GM12878 (cell line): Measurements from ENCODE around the gene OSM. TPM values are rescaled to one million over a fixed set of nuclear protein-coding genes. Genes with fewer than 3 reads are reported as not detected.

Experiments
- BACH1 ChIP-seq: fragments of 450-650 bp; IDR thresholded peaks from 2 replicates; pipeline ENCODE4 v1.6.1; 2017; ENCODE audit warnings: mild to moderate bottlenecking, borderline replicate concordance
- BHLHE40 ChIP-seq, 2 experiments: fragments of 450-650 bp in 1 of 2; IDR thresholded peaks; 2 replicates each; pipeline ENCODE4 v1.6.1; 2011 to 2017; ENCODE audit warnings: low read depth in 2 of 2, borderline replicate concordance in 1 of 2, improper control_type of control experiment in 1 of 2, low read length in 1 of 2, mild to moderate bottlenecking in 1 of 2
- BRCA1 ChIP-seq: IDR thresholded peaks from 2 replicates; pipeline ENCODE4 v1.6.1; 2011; ENCODE audit warnings: low read depth, low read length, improper control_type of control experiment
- CBFB ChIP-seq: IDR thresholded peaks from 2 replicates; pipeline ENCODE4 v1.6.1; 2016; ENCODE audit warnings: antibody characterized with exemption, low read depth
- CEBPB ChIP-seq, 2 experiments: fragments of 150-350 bp in 1 of 2; IDR thresholded peaks; 2 replicates each; pipeline ENCODE4 v1.6.1; 2012 to 2014; ENCODE audit warnings: low read depth in 2 of 2, low read length in 2 of 2, borderline replicate concordance in 1 of 2, inconsistent platforms in 1 of 2
- CREM ChIP-seq: IDR thresholded peaks from 2 replicates; pipeline ENCODE4 v1.6.1; 2014; ENCODE audit warnings: antibody characterized with exemption, low read depth
- EGR1 ChIP-seq, 2 experiments: IDR thresholded peaks; 1 replicate in 1 of 2; 2 replicates in 1 of 2; pipeline ENCODE4 v1.6.1; 2011 to 2012; ENCODE audit warnings: low read depth in 2 of 2, low read length in 2 of 2, borderline replicate concordance in 1 of 2, mild to moderate bottlenecking in 1 of 2, moderate library complexity in 1 of 2
- ESRRA ChIP-seq: IDR thresholded peaks from 2 replicates; pipeline ENCODE4 v1.6.1; 2012; ENCODE audit warnings: mild to moderate bottlenecking, low read length, improper control_type of control experiment
- FOS ChIP-seq: IDR thresholded peaks from 3 replicates; pipeline ENCODE4 v1.6.1; 2011; ENCODE audit warnings: borderline replicate concordance; ENCODE audit not compliant: insufficient read length; ENCODE audit errors: extremely low read depth
- GATAD2B ChIP-seq: fragments of 450-650 bp; conservative IDR thresholded peaks from 2 replicates; pipeline ENCODE4 v1.6.1; 2017; ENCODE audit warnings: low read depth, mild to moderate bottlenecking, moderate library complexity
- HDAC2 ChIP-seq: fragments of 200-600 bp; sonication (generic); IDR thresholded peaks from 2 replicates; pipeline ENCODE4 v1.6.1; 2017
- IKZF2 ChIP-seq, 2 experiments: fragments of 450-650 bp; IDR thresholded peaks; 2 replicates each; pipeline ENCODE4 v1.6.1; 2017; ENCODE audit warnings: mild to moderate bottlenecking in 2 of 2, moderate library complexity in 2 of 2
- IRF3 ChIP-seq: fragments of 450-650 bp; IDR thresholded peaks from 2 replicates; pipeline ENCODE4 v1.6.1; 2014; ENCODE audit warnings: mild to moderate bottlenecking
- JUNB ChIP-seq: IDR thresholded peaks from 2 replicates; pipeline ENCODE4 v1.6.1; 2016; ENCODE audit warnings: antibody characterized with exemption, mild to moderate bottlenecking
- MYC ChIP-seq: IDR thresholded peaks from 2 replicates; pipeline ENCODE4 v1.6.1; 2011; ENCODE audit warnings: mild to moderate bottlenecking, low read length, moderate library complexity, inconsistent platforms; ENCODE audit not compliant: insufficient read depth, insufficient replicate concordance, insufficient read length, severe bottlenecking
- NFIC ChIP-seq: IDR thresholded peaks from 2 replicates; pipeline ENCODE4 v1.6.1; 2012; ENCODE audit warnings: low read depth, mild to moderate bottlenecking, inconsistent platforms, low read length, moderate library complexity
- NR2C1 ChIP-seq: fragments of 450-650 bp; IDR thresholded peaks from 2 replicates; pipeline ENCODE4 v1.6.1; 2017; ENCODE audit warnings: antibody characterized with exemption, mild to moderate bottlenecking, moderate library complexity
- POU2F2 ChIP-seq: IDR thresholded peaks from 3 replicates; pipeline ENCODE4 v1.6.1; 2011; ENCODE audit warnings: low read depth, mild to moderate bottlenecking, low read length, borderline replicate concordance
- RB1 ChIP-seq: fragments of 450-650 bp; formaldehyde crosslinking; IDR thresholded peaks from 2 replicates; pipeline ENCODE4 v1.6.1; 2017; ENCODE audit warnings: mild to moderate bottlenecking, borderline replicate concordance
- TARDBP ChIP-seq: IDR thresholded peaks from 2 replicates; pipeline ENCODE4 v1.6.1; 2016; ENCODE audit warnings: borderline replicate concordance
- TCF12 ChIP-seq: IDR thresholded peaks from 2 replicates; pipeline ENCODE4 v1.6.1; 2011; ENCODE audit warnings: low read depth, mild to moderate bottlenecking, low read length
- YBX1 ChIP-seq: fragments of 450-650 bp; IDR thresholded peaks from 2 replicates; pipeline ENCODE4 v1.6.1; 2016; ENCODE audit warnings: antibody characterized with exemption
- ZBTB40 ChIP-seq: fragments of 450-650 bp; IDR thresholded peaks from 2 replicates; pipeline ENCODE4 v1.6.1; 2016; ENCODE audit warnings: mild to moderate bottlenecking, moderate library complexity, borderline replicate concordance
- polyA plus RNA-seq, 11 experiments: library from polyadenylated mRNA; depleted of rRNA in 4 of 11; unstranded in 6 of 11; stranded (reverse) in 5 of 11; fragments of >200 nt; fragmentation: Nextera tagmentation in 4 of 11; fragmentation: Illumina TruSeq in 1 of 11; extraction: Ambion mirVana in 4 of 11; extraction: Trizol in 1 of 11; gene quantifications; 1 replicate in 1 of 11; 2 replicates in 10 of 11; pipeline versions ENCODE4 v1.2.1 to v1.2.3, GENCODE V29; 2011 to 2016; ENCODE audit warnings: inconsistent platforms in 2 of 11, missing spikeins in 2 of 11, low read depth in 1 of 11
- total RNA-seq, 4 experiments: library from RNA; depleted of rRNA in 3 of 4; stranded (reverse); fragments of >200 nt in 3 of 4; fragmentation: Illumina TruSeq in 1 of 4; extraction: Trizol in 1 of 4; gene quantifications; 2 replicates each; pipeline versions ENCODE4 v1.2.1 to v1.2.3, GENCODE V29; 2013 to 2021

Gene OSM
- total and polyA plus RNA-seq, 10 of the 15 experiments (the other 5 are each of a cell fraction or from before 2014, with no cell fraction given), result 0.06 to 1.4 (median 0.59) TPM

- TF ChIP-seq CEBPB (IDR thresholded peaks at IDR 0.05; ENCODE audit: borderline replicate concordance in 1 of 2, low read depth in 2 of 2, low read length in 2 of 2), result no peak
- no peak for TF ChIP-seq IKZF2 (IDR thresholded peaks at IDR 0.05)
- TF ChIP-seq YBX1, result no peak
- no peak for TF ChIP-seq BHLHE40 (IDR thresholded peaks at IDR 0.05; ENCODE audit: borderline replicate concordance in 1 of 2, low read depth in 2 of 2, low read length in 1 of 2)
- TF ChIP-seq BACH1, result no peak
- TF ChIP-seq ZBTB40, result no peak
- TF ChIP-seq CREM, result no peak
- TF ChIP-seq CBFB, result no peak; the same call in 1 of the 2 replicates
- no peak for TF ChIP-seq NFIC
- no peak for TF ChIP-seq BRCA1
- 0 out of 2 replicates have a peak, but pooled peaks have one; percentile 21 for TF ChIP-seq GATAD2B
- no peak for TF ChIP-seq TARDBP
- no peak for TF ChIP-seq MYC
- no peak for TF ChIP-seq HDAC2
- TF ChIP-seq EGR1 (IDR thresholded peaks at IDR 0.05; ENCODE audit: borderline replicate concordance in 1 of 2, low read depth in 2 of 2, low read length in 2 of 2), result no peak
- TF ChIP-seq NR2C1, result no peak
- no peak for TF ChIP-seq JUNB
- no peak for TF ChIP-seq FOS
- peak; percentile 26; the same call in 1 of the 3 replicates for TF ChIP-seq POU2F2
- peak; percentile 78; the same call in 1 of the 2 replicates for TF ChIP-seq RB1
- 0 out of 2 replicates have a peak, but pooled peaks have one; percentile 14 for TF ChIP-seq TCF12
- peak; percentile 40; the same call in 1 of the 2 replicates for TF ChIP-seq IRF3
- no peak for TF ChIP-seq ESRRA
Observed at GRCh38 chr22:30287648-30288418, 21.2 kb upstream of the OSM start (continued).
